Measurements from ENCODE around the gene SSTR4.

Gene SSTR4

DNA sequence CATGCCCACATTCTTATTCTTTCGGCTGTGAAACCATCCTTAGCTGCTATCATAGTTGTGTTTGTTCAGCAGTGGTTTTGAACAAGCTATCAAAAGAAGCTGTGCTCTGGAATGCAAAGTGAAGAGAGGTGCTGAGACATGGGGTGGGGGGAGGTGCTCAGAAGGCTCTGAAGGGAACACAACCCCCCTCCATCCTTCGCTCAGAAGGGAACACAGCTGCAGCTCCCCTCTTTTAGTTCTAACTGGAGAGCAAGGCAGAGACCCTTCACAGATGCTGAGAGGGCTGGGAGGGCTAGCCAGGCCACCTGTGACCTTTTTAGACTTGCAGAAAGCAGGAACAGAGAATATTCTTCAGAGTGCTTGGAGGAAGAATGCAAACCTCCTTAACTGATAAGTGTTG is 17.6 kb upstream of the SSTR4 start:
- H3F3A ChIP-seq (ENCODE audit: insufficient read depth), result no peaks in the 10 kb centered on the region
- H3K36me3 ChIP-seq (ENCODE audit: low read length), result no peaks in the 10 kb centered on the region
- no peaks in the 10 kb centered on the region for H3K79me2 ChIP-seq (ENCODE audit: insufficient read depth, low read length)
- H3K4me2 ChIP-seq (ENCODE audit: low read depth, low read length, poor library complexity, severe bottlenecking), result no peak overlapping the region
- H3K9me2 ChIP-seq (replicated peaks; ENCODE audit: insufficient read depth, low read length), result no peaks in the 10 kb centered on the region
- TF ChIP-seq, protein P1, sequence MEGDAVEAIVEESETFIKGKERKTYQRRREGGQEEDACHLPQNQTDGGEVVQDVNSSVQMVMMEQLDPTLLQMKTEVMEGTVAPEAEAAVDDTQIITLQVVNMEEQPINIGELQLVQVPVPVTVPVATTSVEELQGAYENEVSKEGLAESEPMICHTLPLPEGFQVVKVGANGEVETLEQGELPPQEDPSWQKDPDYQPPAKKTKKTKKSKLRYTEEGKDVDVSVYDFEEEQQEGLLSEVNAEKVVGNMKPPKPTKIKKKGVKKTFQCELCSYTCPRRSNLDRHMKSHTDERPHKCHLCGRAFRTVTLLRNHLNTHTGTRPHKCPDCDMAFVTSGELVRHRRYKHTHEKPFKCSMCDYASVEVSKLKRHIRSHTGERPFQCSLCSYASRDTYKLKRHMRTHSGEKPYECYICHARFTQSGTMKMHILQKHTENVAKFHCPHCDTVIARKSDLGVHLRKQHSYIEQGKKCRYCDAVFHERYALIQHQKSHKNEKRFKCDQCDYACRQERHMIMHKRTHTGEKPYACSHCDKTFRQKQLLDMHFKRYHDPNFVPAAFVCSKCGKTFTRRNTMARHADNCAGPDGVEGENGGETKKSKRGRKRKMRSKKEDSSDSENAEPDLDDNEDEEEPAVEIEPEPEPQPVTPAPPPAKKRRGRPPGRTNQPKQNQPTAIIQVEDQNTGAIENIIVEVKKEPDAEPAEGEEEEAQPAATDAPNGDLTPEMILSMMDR (IDR thresholded peaks at IDR 0.05; ENCODE audit: insufficient read depth, low read length, poor library complexity, severe bottlenecking), result no peak
- TF ChIP-seq EZH2phosphoT487 (conservative IDR thresholded peaks at IDR 0.05; ENCODE audit: low read length), result no peak
- H3K9me3 ChIP-seq (ENCODE audit: insufficient read depth, low read length), result no peaks in the 10 kb centered on the region
- no peak overlapping the region for H3K27ac ChIP-seq (ENCODE audit: low read depth, low read length)
- no peak overlapping the region for H3K4me3 ChIP-seq (ENCODE audit: insufficient read depth, low read length, poor library complexity, severe bottlenecking)
- no peak overlapping the region for H3K9ac ChIP-seq (ENCODE audit: low read length)
- no peaks in the 10 kb centered on the region for H3K27me3 ChIP-seq (ENCODE audit: low read length)
- no peaks in the 10 kb centered on the region for H4K20me1 ChIP-seq (ENCODE audit: low read depth, low read length)
- H2AFZ ChIP-seq (ENCODE audit: low read depth, low read length, severe bottlenecking), result no peak overlapping the region

DNA sequence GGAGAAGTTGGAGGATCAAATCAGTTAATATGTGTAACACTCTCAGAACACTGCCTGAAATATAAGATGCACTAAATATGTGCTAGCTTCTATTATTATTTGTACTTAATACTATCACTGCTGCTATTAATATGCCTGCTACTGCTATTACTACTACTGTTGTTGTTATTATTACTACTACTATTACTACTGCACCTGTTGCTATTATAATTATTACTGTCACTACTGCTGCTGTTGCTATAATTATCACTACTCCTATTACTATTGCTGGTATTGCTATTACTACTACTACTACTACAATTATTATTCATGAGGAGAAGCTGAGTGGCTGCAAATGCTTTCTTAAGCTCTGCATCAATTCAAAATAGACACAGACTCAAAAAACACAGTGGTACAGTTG is 16.7 kb upstream of the SSTR4 start:
- Histone ChIP-seq H4K20me1 (ENCODE audit: low read depth, low read length) (no peaks in the 10 kb centered on the region), H3K79me2 (ENCODE audit: insufficient read depth, low read length) (no peaks in the 10 kb centered on the region), H3K9ac (ENCODE audit: low read length) (no peak overlapping the region), H3K4me2 (ENCODE audit: low read depth, low read length, poor library complexity, severe bottlenecking) (no peak overlapping the region), H3K27me3 (ENCODE audit: low read length) (no peaks in the 10 kb centered on the region), H3K9me3 (ENCODE audit: insufficient read depth, low read length) (no peaks in the 10 kb centered on the region), H3K27ac (ENCODE audit: low read depth, low read length) (no peak overlapping the region), H3K9me2 (replicated peaks; ENCODE audit: insufficient read depth, low read length) (no peaks in the 10 kb centered on the region), H3K36me3 (ENCODE audit: low read length) (no peaks in the 10 kb centered on the region), H3F3A (ENCODE audit: insufficient read depth) (no peaks in the 10 kb centered on the region), H2AFZ (ENCODE audit: low read depth, low read length, severe bottlenecking) (no peak overlapping the region), H3K4me3 (ENCODE audit: insufficient read depth, low read length, poor library complexity, severe bottlenecking) (no peak overlapping the region)
- no peak for TF ChIP-seq EZH2phosphoT487 (conservative IDR thresholded peaks at IDR 0.05; ENCODE audit: low read length)
- TF ChIP-seq, protein P1 (IDR thresholded peaks at IDR 0.05; ENCODE audit: insufficient read depth, low read length, poor library complexity, severe bottlenecking), result no peak

DNA sequence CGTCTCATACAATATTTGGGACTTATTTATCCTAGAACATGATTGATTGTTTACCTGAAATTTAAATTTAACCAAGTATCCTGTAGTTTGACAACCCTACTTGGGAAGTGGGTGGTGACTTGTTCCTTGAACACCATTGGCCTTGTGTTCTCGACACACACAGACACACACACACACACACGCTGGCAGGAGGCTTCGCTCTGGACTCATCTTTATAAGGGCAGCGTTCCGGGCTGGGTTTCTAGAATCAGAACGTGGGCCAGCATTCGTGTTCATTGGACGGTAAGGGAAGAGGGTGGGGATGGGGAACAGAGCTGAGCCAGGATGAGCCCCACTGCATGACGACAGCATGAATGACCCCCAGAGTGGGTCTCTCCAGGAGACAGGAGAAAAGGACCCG is 16.2 kb upstream of the SSTR4 start:
- TF ChIP-seq, protein P1 (IDR thresholded peaks at IDR 0.05; ENCODE audit: insufficient read depth, low read length, poor library complexity, severe bottlenecking), result no peak
- TF ChIP-seq EZH2phosphoT487 (conservative IDR thresholded peaks at IDR 0.05; ENCODE audit: low read length), result no peak
- H4K20me1 ChIP-seq (ENCODE audit: low read depth, low read length), result no peaks in the 10 kb centered on the region
- H3K9me3 ChIP-seq (ENCODE audit: insufficient read depth, low read length), result no peaks in the 10 kb centered on the region
- no peak overlapping the region for H3K27ac ChIP-seq (ENCODE audit: low read depth, low read length)
- no peak overlapping the region for H3K4me3 ChIP-seq (ENCODE audit: insufficient read depth, low read length, poor library complexity, severe bottlenecking)
- H3K36me3 ChIP-seq (ENCODE audit: low read length), result no peaks in the 10 kb centered on the region
- H3K4me2 ChIP-seq (ENCODE audit: low read depth, low read length, poor library complexity, severe bottlenecking), result no peak overlapping the region
- H3K79me2 ChIP-seq (ENCODE audit: insufficient read depth, low read length), result no peaks in the 10 kb centered on the region
- H2AFZ ChIP-seq (ENCODE audit: low read depth, low read length, severe bottlenecking), result no peak overlapping the region
- H3K27me3 ChIP-seq (ENCODE audit: low read length), result no peaks in the 10 kb centered on the region
- H3K9ac ChIP-seq (ENCODE audit: low read length), result no peak overlapping the region
- no peaks in the 10 kb centered on the region for H3F3A ChIP-seq (ENCODE audit: insufficient read depth)
- no peaks in the 10 kb centered on the region for H3K9me2 ChIP-seq (replicated peaks; ENCODE audit: insufficient read depth, low read length)

Measured in SU-DHL-6 (cell line).